IPS DF 19.7 (cell line): Measurements from ENCODE around the gene PKP1.

Experiments
- DNase-seq: peaks from one replicate; pipeline ENCODE4 v3.0.0-alpha.2; 2013; ENCODE audit warnings: low read depth, low spot score

The PKP1 gene

GRCh38 chr1:201366696-201367095 lies 83.4 kb downstream of the PKP1 start:
- DNase-seq: no peak

GRCh38 chr1:201369209-201369608 lies 85.9 kb downstream of the PKP1 start:
- DNase-seq: no peak

GRCh38 chr1:201370500-201370899 lies 87.2 kb downstream of the PKP1 start:
- no peak for DNase-seq

GRCh38 chr1:201371276-201371675 lies 88.0 kb downstream of the PKP1 start:
- DNase-seq: no peak

- DNase-seq: no peak
These were observed 88.5 kb downstream of the PKP1 start for GRCh38 chr1:201371792-201372191.

- no peak for DNase-seq
These were observed 91.1 kb downstream of the PKP1 start for GRCh38 chr1:201374364-201374763.

- DNase-seq: no peak
These were observed 91.9 kb downstream of the PKP1 start for GRCh38 chr1:201375169-201375568.

GRCh38 chr1:201376107-201376463 lies 92.8 kb downstream of the PKP1 start:
- no peak for DNase-seq

- DNase-seq: peak; percentile 99
These were observed 93.4 kb downstream of the PKP1 start for GRCh38 chr1:201376464-201377374.

GRCh38 chr1:201377611-201378092 lies 94.3 kb downstream of the PKP1 start, which contains the start of gene TNNT2:
Gene TNNT2 (minus strand): TSS chr1:201377680. CDS start chr1:201373254, 4,426 bp downstream.
- DNase-seq: no peak

GRCh38 chr1:201378804-201379203 lies 95.5 kb downstream of the PKP1 start:
- DNase-seq: no peak

GRCh38 chr1:201379733-201380242 lies 96.5 kb downstream of the PKP1 start:
- DNase-seq: no peak

GRCh38 chr1:201381130-201381529 lies 97.8 kb downstream of the PKP1 start:
- DNase-seq: no peak
